ENCODE data around the gene A4GALT. TPM values are rescaled to one million over a fixed set of nuclear protein-coding genes. Genes with fewer than 3 reads are reported as not detected.
"Not testable (repeated sequence)": the region's sequence is repeated elsewhere in the genome, so short reads cannot be mapped to it uniquely, and the experiment has no call there.

Gene A4GALT
- total RNA-seq, 2 experiments from 2014 or later = not detected

DNA sequence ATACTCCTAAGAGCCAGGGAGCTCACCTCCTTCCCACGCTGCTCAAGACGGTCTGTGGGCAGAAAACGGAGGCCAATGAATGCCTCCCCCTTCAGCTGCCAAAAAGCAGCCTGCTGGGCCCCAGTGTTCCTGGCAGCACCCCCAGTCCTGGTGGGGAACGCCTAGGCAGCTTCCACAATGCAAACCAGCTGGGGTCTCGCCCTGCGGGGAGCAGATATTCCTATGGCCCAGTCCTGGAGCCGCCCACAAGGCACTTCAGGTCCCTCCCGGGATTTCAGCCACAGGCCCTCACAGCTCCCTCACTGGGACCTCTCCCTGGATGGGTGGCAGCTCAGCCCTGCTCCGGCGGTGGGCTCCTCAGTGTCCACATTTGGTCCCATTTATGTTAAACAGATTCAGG, 29.2 kb downstream of the A4GALT start:
- Mint-ChIP-seq H3K36me3 (no peaks in the 10 kb centered on the region), H3K4me1 (no peaks in the 10 kb centered on the region)
- no peak for DNase-seq

DNA sequence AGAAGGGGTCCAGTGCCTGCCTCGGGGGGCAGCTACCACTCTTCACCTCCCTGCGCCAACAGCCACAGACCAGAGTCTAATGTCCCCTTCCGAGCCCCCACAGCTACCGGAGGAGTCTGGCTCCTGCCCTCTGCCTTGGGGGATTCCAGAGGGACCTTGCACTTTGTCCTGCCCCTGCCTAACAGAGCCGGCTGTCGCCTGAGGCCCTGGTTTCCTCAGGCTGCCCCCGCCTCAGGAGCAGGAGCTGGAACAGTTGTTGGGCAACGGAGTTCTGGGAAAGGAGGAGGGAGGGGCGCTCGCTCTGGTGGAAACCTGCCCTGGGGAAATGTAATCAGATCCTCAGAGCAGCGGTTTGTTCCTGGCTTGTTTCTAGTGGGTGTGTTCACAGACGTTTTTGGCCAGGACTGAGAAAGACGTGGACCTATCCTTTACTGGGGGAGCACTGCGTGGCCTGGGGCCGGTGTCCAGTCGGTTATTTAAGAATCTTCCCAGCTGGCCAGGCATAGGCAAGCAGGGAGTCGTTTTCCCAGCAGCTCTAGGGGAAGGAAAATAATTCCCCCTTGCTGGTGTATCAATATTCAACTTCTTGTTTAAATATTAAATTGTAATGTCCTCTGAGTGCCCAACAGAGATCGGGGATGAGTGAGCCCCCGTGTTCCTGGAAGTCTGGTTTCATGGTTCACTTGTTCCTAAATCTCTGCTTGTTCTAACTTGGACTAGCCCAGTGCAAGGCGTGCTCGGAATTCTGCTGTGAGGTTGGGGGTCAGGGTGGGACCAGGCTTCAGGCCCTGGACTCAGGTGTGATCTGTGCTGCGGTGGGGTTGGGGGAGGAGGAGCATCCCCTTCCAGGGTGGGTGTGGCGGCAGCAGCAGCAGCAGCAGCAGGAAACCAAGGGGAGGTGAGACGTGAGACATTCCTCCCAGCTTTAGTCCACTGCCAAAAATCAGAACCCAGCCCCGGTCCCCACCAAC, 32.1 kb downstream of the A4GALT start:
- no peak for ATAC-seq (ENCODE audit: low read depth)
- Mint-ChIP-seq H3K4me1 (no peaks in the 10 kb centered on the region), H3K27me3 (peaks cover 2% of the 10 kb centered on the region), H3K9me3 (no peaks in the 10 kb centered on the region), H3K36me3 (no peaks in the 10 kb centered on the region), H3K27ac (no peak overlapping the region), H3K4me3 (no peak overlapping the region)
- no peak for DNase-seq
- POLR2A ChIA-PET = no interaction called here

More for the DNA sequence above, 29.2 kb downstream of the A4GALT start:
- POLR2A ChIA-PET = no interaction called here
- no peak for ATAC-seq (ENCODE audit: low read depth)
- H3K27ac Mint-ChIP-seq = no peak overlapping the region
- H3K4me3 Mint-ChIP-seq = no peak overlapping the region
- no peaks in the 10 kb centered on the region for H3K9me3 Mint-ChIP-seq
- H3K27me3 Mint-ChIP-seq = no peaks in the 10 kb centered on the region

DNA sequence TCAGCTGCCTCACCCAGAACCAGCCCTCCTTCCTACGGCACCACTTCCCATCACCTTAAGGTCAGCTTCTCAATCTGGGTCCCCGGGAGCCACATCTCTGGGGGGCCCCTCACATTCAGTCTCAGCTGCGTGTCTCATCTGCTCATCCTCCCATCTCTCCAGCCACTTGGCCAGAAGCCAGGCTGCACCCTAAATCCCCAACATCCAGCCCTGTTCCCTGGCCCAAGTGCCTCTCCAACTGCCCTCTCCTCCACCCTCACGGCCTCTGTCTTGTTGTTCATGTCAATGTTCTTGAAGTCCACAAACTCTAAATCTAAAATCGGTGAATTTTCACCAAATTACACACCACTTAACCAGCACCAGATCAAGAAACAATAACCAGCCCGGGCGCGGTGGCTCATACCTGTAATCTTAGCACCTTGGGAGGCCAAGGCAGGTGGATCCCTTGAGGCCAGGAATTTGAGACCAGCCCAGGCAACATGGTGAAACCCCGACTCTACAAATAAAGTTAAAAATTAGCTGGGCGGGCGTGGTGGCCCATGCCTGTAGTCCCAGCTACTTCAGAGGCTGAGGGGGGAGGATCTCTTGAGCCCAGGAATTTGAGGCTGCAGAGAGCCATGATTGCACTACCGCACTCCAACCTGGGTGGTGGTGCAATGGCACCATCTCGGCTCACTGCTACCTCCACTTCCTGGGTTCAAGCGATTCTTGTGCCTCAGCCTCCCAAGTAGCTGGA, 33.7 kb downstream of the A4GALT start:
- DNase-seq (no peak), ATAC-seq (ENCODE audit: low read depth) (no peak)
- H3K9me3 Mint-ChIP-seq = no peaks in the 10 kb centered on the region
- POLR2A ChIA-PET = no interaction called here
- no peak overlapping the region for H3K4me3 Mint-ChIP-seq
- H3K36me3 Mint-ChIP-seq = no peaks in the 10 kb centered on the region
- H3K4me1 Mint-ChIP-seq = no peaks in the 10 kb centered on the region
- no peak overlapping the region for H3K27ac Mint-ChIP-seq
- H3K27me3 Mint-ChIP-seq = peaks cover 8% of the 10 kb centered on the region

DNA sequence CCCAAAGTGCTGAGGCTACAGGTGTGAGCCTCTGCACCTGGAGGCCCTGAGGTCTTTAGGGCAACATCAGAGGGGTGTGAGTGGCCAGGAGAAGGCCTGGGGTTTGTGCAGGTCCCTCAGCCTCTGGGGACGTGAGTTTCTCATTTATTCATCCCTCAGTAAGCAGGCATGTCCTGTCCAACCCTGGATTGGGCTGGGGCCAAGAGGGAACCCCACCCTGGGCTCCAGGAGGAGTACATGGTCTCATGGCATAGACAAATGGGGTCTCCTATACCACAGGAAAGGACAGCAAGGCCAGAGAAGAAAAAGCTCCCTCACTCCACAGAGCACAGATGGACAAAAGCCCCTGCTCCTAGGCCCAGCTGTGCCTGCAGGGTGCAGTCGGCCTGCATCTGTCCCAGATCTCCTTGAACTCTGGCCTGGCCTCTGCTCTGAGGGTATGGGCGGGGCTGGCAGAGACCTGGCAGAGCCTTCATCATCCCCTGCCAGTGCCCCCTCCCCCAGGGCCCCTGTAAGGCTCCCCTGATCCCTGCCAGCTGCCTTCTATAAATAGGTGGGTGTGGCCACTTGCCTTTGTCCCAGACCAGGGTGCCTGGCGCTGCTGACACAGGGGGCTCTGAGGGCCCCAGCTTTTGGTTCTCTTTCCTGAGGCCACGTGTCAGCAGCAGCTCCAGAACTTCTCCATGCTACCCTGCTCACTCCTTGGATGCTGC, 34.6 kb downstream of the A4GALT start:
- Mint-ChIP-seq H3K9me3 (no peaks in the 10 kb centered on the region), H3K27me3 (peaks cover 8% of the 10 kb centered on the region), H3K36me3 (no peaks in the 10 kb centered on the region), H3K27ac (no peak overlapping the region), H3K4me1 (no peaks in the 10 kb centered on the region), H3K4me3 (no peak overlapping the region)
- DNase-seq (no peak), ATAC-seq (ENCODE audit: low read depth) (no peak)
- POLR2A ChIA-PET = no interaction called here

DNA sequence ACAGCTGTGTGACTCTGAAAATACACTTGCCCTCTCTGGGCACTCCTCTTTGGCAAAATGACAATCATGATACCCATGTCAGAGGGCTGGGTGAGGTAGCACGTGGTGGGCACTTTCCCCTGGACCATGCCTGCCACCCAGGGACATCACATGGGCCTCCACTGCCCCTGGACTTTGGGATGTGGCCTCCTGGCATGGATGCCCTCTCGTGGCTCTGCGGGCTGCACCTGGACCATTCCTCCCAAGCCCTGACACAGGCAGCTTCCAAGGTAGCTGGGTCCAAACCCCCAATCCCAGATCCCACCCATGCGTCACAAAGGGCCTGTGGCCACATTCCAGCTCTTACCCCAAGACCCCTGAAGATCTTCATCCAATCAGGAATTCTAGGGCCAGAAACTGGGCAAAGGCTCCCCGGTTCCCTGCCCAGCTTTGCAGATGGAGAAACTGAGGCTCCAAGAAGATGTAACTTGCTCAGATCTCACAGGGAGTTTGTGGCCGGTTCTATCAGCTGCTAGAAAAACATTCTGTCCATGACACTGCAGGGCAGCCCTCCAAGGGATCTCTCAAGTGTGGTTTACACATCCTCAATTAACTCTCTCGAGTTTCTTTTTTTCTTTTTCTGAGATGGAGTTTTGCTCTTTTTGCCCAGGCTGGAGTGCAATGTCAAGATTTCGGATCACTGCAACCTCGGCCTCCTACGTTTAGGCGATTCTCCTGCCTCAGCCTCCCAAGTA, 36.0 kb downstream of the A4GALT start:
- no peak overlapping the region for H3K27ac Mint-ChIP-seq
- no peak for ATAC-seq (ENCODE audit: low read depth)
- no peak overlapping the region for H3K4me3 Mint-ChIP-seq
- H3K27me3 Mint-ChIP-seq = peaks cover 8% of the 10 kb centered on the region
- no peaks in the 10 kb centered on the region for H3K9me3 Mint-ChIP-seq
- H3K4me1 Mint-ChIP-seq = no peaks in the 10 kb centered on the region
- POLR2A ChIA-PET = no interaction called here
- no peaks in the 10 kb centered on the region for H3K36me3 Mint-ChIP-seq
- no peak for DNase-seq

DNA sequence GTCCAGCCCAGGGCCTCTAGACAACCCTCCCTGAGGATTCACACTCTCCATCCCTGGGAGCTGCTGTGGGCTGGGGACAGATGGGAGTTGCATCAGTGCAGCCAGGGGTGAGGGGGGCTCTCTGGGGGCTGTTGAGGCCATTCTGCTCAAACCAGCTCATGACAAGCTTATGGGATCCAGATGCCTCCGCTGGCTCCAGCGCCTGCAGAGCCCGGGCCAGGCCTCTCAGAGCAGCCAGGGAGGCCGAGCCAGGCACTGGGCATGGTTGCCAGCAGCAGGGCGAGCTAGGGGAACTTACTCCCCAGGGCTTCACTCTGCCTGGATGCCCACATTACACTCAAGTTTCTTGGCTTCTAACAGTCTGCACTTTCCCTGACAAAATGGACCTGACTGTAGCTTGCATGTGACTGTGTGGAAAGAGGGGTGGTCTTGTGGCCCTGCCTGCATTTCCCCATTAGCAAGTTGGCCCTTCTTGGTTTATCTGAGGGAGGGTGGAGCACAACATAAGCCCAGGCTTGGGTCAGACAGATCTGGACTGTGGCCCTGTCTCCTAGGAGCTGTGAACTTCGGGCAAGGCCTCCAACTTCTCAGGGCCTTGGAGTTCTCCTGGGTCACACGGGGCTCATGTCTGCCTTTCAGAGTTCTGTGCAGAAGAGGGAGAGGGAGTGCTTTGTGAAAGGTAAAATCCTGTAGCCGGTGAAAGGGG, 36.9 kb downstream of the A4GALT start:
- POLR2A ChIA-PET = no interaction called here
- peaks cover 4% of the 10 kb centered on the region for H3K9me3 Mint-ChIP-seq
- no peaks in the 10 kb centered on the region for H3K36me3 Mint-ChIP-seq
- no peaks in the 10 kb centered on the region for H3K4me1 Mint-ChIP-seq
- H3K27me3 Mint-ChIP-seq = peaks cover 10% of the 10 kb centered on the region
- ATAC-seq (ENCODE audit: low read depth) (no peak), DNase-seq (no peak)
- no peak overlapping the region for H3K4me3 Mint-ChIP-seq
- H3K27ac Mint-ChIP-seq = no peak overlapping the region

DNA sequence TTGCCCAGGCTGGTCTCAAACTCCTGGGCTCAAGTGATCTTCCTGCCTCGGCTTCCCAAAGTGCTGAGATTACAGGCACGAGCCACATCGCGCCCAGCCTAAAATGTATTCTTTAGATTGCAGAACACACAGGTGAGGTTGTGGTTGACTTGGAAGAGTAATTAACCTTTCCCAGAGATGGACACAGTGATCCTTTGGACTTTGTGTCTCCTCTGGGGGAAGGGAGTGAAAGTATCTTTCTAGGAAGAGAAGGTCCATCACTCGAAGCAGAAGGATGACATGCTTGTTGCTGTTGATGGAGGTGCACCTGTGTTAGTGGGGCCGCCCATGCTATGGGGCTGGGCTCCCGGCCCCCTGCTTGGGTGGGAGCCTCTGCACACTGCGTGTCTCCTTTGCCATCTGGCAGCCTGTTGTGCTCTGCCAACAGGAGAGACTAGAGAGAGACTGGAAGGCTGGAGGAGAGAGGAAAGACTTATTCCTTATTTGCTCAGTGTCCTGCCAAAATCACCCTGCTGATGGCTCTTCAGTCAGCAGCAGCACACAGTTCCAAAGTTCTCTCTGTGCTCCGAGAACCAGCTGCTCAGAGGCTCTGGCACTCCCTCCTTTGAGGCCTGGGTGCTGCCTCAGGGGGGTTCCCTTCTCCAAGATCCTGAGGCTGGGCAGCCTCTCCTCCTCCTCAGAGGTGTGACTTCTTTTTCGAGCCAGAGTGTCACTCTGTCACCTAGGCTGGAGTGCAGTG, 38.4 kb downstream of the A4GALT start:
- DNase-seq = no peak
- Mint-ChIP-seq H3K36me3 (no peaks in the 10 kb centered on the region), H3K9me3 (peaks cover 7% of the 10 kb centered on the region), H3K27me3 (peaks cover 11% of the 10 kb centered on the region), H3K4me1 (no peaks in the 10 kb centered on the region), H3K4me3 (no peak overlapping the region), H3K27ac (no peak overlapping the region)
- POLR2A ChIA-PET = no interaction called here
- no peak for ATAC-seq (ENCODE audit: low read depth)

DNA sequence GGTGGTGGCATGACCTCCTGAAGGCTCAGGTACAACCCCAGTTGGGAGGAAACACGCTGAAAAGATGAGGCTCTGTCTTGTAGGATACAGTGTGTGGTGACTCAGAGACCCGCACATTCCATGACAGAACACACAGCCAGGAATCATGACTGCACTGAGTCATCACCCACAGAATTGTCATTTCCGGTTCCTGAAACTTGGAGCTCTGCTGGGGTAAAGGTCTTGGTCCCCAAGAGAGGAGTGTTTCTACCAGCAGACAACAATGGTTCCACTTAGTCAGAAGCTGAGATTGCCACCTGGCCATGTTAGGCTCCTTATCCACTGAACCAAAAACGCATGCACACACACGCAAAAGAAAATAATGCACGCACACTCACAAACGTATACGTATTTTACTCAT, 40.0 kb downstream of the A4GALT start:
- Mint-ChIP-seq H3K36me3 (no peaks in the 10 kb centered on the region), H3K27ac (no peak overlapping the region), H3K9me3 (peaks cover 7% of the 10 kb centered on the region), H3K4me1 (no peaks in the 10 kb centered on the region), H3K27me3 (peaks cover 14% of the 10 kb centered on the region), H3K4me3 (no peak overlapping the region)
- POLR2A ChIA-PET = no interaction called here
- ATAC-seq (ENCODE audit: low read depth) = no peak
- no peak for DNase-seq

DNA sequence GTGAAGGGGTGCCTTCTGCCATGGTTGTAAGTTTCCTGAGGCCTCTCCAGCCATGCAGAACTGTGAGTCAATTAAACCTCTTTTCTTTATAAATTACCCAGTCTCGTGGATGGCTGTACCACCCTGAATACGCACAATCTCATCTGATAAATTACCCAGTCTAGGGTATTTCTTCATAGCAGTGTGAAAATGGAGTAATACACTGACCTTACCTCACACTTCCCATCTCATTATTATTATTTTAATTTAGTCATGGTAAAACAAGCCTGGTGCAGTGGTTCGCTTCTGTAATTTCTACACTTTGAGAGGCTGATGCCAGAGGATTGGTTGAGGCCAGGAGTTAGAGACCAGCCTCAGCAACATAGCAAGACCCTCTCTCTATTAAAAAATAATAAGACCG, 41.0 kb downstream of the A4GALT start:
- Mint-ChIP-seq H3K27me3 (peaks cover 14% of the 10 kb centered on the region), H3K9me3 (peaks cover 7% of the 10 kb centered on the region), H3K36me3 (no peaks in the 10 kb centered on the region), H3K27ac (no peak overlapping the region), H3K4me1 (no peaks in the 10 kb centered on the region), H3K4me3 (no peak overlapping the region)
- ATAC-seq (ENCODE audit: low read depth) (no peak), DNase-seq (no peak)
- POLR2A ChIA-PET = no interaction called here

DNA sequence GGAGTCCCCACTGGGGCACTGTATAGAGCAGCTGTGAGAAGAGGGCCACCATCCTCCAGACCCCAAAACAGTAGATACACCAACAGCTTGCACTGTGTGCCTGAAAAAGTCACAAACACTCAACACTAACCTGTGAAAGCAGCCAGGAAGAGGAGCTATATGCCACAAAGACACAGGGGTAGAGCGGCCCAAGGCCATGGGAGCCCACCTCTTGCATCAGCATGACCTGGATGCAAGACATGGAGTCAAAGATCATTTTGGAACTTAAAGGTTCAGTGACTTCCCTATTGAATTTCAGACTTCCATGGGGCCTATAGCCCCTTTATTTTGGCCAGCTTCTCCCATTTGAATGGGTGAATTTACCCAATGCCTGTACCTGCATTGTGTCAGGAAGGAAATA, 41.8 kb downstream of the A4GALT start:
- H3K36me3 Mint-ChIP-seq = no peaks in the 10 kb centered on the region
- no peak overlapping the region for H3K27ac Mint-ChIP-seq
- peaks cover 12% of the 10 kb centered on the region for H3K27me3 Mint-ChIP-seq
- DNase-seq (no peak), ATAC-seq (ENCODE audit: low read depth) (no peak)
- H3K4me1 Mint-ChIP-seq = no peaks in the 10 kb centered on the region
- H3K4me3 Mint-ChIP-seq = no peak overlapping the region
- POLR2A ChIA-PET = no interaction called here
- H3K9me3 Mint-ChIP-seq = peaks cover 7% of the 10 kb centered on the region

DNA sequence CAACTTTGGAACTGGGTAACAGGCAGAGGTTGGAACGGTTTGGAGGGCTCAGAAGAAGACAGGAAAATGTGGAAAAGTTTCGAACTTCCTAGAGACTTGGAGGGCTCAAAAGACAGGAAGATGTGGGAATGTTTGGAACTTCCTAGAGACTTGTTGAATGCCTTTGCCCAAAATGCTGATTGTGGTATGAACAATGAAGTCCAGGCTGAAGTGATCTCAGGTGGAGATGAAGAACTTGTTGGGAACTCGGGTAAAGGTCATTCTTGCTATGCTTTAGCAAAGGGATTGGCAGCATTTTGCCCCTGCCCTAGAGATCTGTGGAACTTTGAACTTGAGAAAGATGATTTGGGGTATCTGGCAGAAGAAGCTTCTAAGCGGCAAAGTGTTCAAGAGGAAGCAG, 42.7 kb downstream of the A4GALT start:
- H3K36me3 Mint-ChIP-seq; H3K4me1 Mint-ChIP-seq; H3K4me3 Mint-ChIP-seq; POLR2A ChIA-PET; H3K9me3 Mint-ChIP-seq; ATAC-seq (ENCODE audit: low read depth); H3K27me3 Mint-ChIP-seq; DNase-seq; H3K27ac Mint-ChIP-seq: not testable (repeated sequence)

DNA sequence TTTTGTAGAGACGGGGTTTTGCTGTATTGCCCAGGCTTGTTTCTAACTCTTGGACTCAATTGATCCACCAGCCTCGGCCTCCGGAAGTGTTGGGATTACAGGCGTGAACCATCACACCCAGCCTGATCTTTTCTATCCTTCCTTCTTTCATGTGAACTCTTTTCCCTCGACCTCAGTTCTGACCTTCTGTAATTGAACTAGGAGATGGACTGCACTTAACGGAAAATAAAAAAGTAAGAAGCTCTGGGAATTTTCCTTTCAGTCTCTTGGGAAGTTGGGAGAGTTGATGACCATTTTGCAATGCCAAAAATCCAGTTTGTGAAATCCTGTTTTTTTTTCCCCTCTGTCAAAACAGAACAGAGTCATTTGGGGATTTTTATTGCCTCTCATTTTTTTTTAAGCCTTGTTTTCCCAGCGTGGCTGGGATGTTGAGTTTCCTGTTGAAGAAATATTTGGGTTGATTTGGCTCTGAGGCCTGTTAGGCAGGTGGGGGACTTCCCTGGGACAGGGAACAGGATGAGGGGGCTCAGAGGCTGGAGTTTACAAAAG, 44.5 kb downstream of the A4GALT start:
- peaks cover 7% of the 10 kb centered on the region for H3K9me3 Mint-ChIP-seq
- ATAC-seq (ENCODE audit: low read depth) = no peak
- no peak overlapping the region for H3K27ac Mint-ChIP-seq
- H3K27me3 Mint-ChIP-seq = peaks cover 8% of the 10 kb centered on the region
- no peaks in the 10 kb centered on the region for H3K36me3 Mint-ChIP-seq
- POLR2A ChIA-PET = no interaction called here
- H3K4me1 Mint-ChIP-seq = peaks cover 4% of the 10 kb centered on the region
- no peak for DNase-seq
- H3K4me3 Mint-ChIP-seq = no peak overlapping the region
